MM.1S (cell line): Measurements from ENCODE around the gene MAL.

Experiments used
- DNase-seq: peaks from one replicate; pipeline ENCODE4 v3.0.0-alpha.2; 2015
- H2AFZ ChIP-seq: fragments of 300-600 bp; sonication (generic); 2 replicates; pipeline ENCODE4 v1.6.0; 2016; ENCODE audit warnings: antibody characterized with exemption, low read length
- H3F3A ChIP-seq: fragments of 300-600 bp; sonication (generic); 2 replicates; pipeline ENCODE4 v1.6.1; 2016; ENCODE audit warnings: mild to moderate bottlenecking, antibody characterized with exemption, low read length, moderate library complexity, mixed read lengths; ENCODE audit not compliant: insufficient read depth
- H3K27ac ChIP-seq: fragments of 300-600 bp; sonication (generic); 2 replicates; pipeline ENCODE4 v1.5.1; 2016; ENCODE audit warnings: mild to moderate bottlenecking, low read length
- H3K27me3 ChIP-seq: fragments of 300-600 bp; sonication (generic); replicated peaks from 2 replicates; pipeline ENCODE4 v1.6.0; 2016; ENCODE audit warnings: low read length; ENCODE audit not compliant: insufficient read depth
- H3K36me3 ChIP-seq: fragments of 300-600 bp; sonication (generic); replicated peaks from 2 replicates; pipeline ENCODE4 v1.6.1; 2016; ENCODE audit warnings: mild to moderate bottlenecking, low read length, mixed read lengths; ENCODE audit not compliant: insufficient read depth
- H3K4me1 ChIP-seq: fragments of 300-600 bp; sonication (generic); 2 replicates; pipeline ENCODE4 v1.6.1; 2016; ENCODE audit warnings: low read length, mixed read lengths
- H3K4me2 ChIP-seq: fragments of 300-600 bp; sonication (generic); 2 replicates; pipeline ENCODE4 v1.6.0; 2016; ENCODE audit warnings: low read depth, low read length
- H3K4me3 ChIP-seq: fragments of 300-600 bp; sonication (generic); 2 replicates; pipeline ENCODE4 v1.5.1; 2016; ENCODE audit warnings: low read length, mixed read lengths
- H3K79me2 ChIP-seq: fragments of 300-600 bp; sonication (generic); 2 replicates; pipeline ENCODE4 v1.6.1; 2016; ENCODE audit warnings: mixed run types, low read length, mixed read lengths
- H3K9ac ChIP-seq: fragments of 300-600 bp; sonication (generic); 2 replicates; pipeline ENCODE4 v1.6.1; 2016; ENCODE audit warnings: low read length, mixed read lengths
- H3K9me2 ChIP-seq: fragments of 300-600 bp; sonication (generic); replicated peaks from 2 replicates; pipeline ENCODE4 v1.6.1; 2016; ENCODE audit warnings: mild to moderate bottlenecking, low read length, mixed read lengths; ENCODE audit not compliant: insufficient read depth
- H3K9me3 ChIP-seq: fragments of 300-600 bp; sonication (generic); replicated peaks from 2 replicates; pipeline ENCODE4 v1.6.1; 2016; ENCODE audit warnings: mild to moderate bottlenecking, low read length, mixed read lengths; ENCODE audit not compliant: insufficient read depth
- H4K20me1 ChIP-seq: fragments of 300-600 bp; sonication (generic); 2 replicates; pipeline ENCODE4 v1.6.1; 2016; ENCODE audit warnings: mild to moderate bottlenecking, low read length, moderate library complexity, mixed read lengths; ENCODE audit not compliant: insufficient read depth
- CTCF ChIP-seq: fragments of 300-600 bp; sonication (generic); IDR thresholded peaks from 2 replicates; pipeline ENCODE4 v1.5.1; 2016; ENCODE audit warnings: antibody characterized with exemption, low read length, mixed read lengths
- EZH2 ChIP-seq: fragments of 300-600 bp; sonication (generic); optimal IDR thresholded peaks from 2 replicates; pipeline ENCODE3; 2017; ENCODE audit warnings: low read depth, mild to moderate bottlenecking, antibody characterized with exemption, low read length, mixed read lengths
- EZH2phosphoT487 ChIP-seq: fragments of 300-600 bp; sonication (generic); IDR thresholded peaks from 2 replicates; pipeline ENCODE4 v1.6.1; 2018; ENCODE audit warnings: antibody characterized with exemption, low read length

MAL gene

GRCh38 chr2:95062242-95063085 lies 37.0 kb downstream of the MAL start:
- H3F3A ChIP-seq = no peaks in the 10 kb centered on the region
- H3K27me3 ChIP-seq = no peaks in the 10 kb centered on the region
- H3K9me2 ChIP-seq = no peaks in the 10 kb centered on the region
- no peak overlapping the region for H3K4me2 ChIP-seq
- TF ChIP-seq EZH2 (no peak), CTCF (no peak), EZH2phosphoT487 (no peak)
- H3K4me1 ChIP-seq = no peaks in the 10 kb centered on the region
- no peaks in the 10 kb centered on the region for H3K9me3 ChIP-seq
- H3K4me3 ChIP-seq = no peak overlapping the region
- H3K27ac ChIP-seq = no peak overlapping the region
- no peak overlapping the region for H2AFZ ChIP-seq
- H3K36me3 ChIP-seq = no peaks in the 10 kb centered on the region
- no peaks in the 10 kb centered on the region for H3K79me2 ChIP-seq
- no peak overlapping the region for H3K9ac ChIP-seq
- H4K20me1 ChIP-seq = no peaks in the 10 kb centered on the region
- DNase-seq = no peak

GRCh38 chr2:95063086-95063958 lies 37.8 kb downstream of the MAL start:
- Histone ChIP-seq H3K9me2 (no peaks in the 10 kb centered on the region), H3F3A (no peaks in the 10 kb centered on the region), H3K9ac (no peak overlapping the region), H3K79me2 (no peaks in the 10 kb centered on the region), H2AFZ (no peak overlapping the region), H3K4me1 (no peaks in the 10 kb centered on the region), H4K20me1 (no peaks in the 10 kb centered on the region), H3K9me3 (no peaks in the 10 kb centered on the region), H3K27me3 (no peaks in the 10 kb centered on the region), H3K4me3 (no peak overlapping the region), H3K27ac (no peak overlapping the region), H3K36me3 (no peaks in the 10 kb centered on the region), H3K4me2 (no peak overlapping the region)
- TF ChIP-seq EZH2phosphoT487 (no peak), EZH2 (no peak), CTCF (no peak)
- DNase-seq = no peak

GRCh38 chr2:95068256-95068655 lies 42.7 kb downstream of the MAL start:
- no peaks in the 10 kb centered on the region for H3F3A ChIP-seq
- no peak overlapping the region for H3K9ac ChIP-seq
- no peak overlapping the region for H3K4me2 ChIP-seq

More at GRCh38 chr2:95068256-95068655, 42.7 kb downstream of the MAL start:
- Histone ChIP-seq H4K20me1 (no peaks in the 10 kb centered on the region), H3K9me3 (no peaks in the 10 kb centered on the region), H3K79me2 (no peaks in the 10 kb centered on the region), H2AFZ (no peak overlapping the region), H3K36me3 (no peaks in the 10 kb centered on the region), H3K27ac (no peak overlapping the region), H3K4me3 (no peak overlapping the region), H3K27me3 (no peaks in the 10 kb centered on the region), H3K9me2 (no peaks in the 10 kb centered on the region), H3K4me1 (no peaks in the 10 kb centered on the region)
- no peak for TF ChIP-seq EZH2phosphoT487
- TF ChIP-seq EZH2 = no peak
- no peak for TF ChIP-seq CTCF
- no peak for DNase-seq
